Thyroid gland (tissue), 4 donors: ENCODE measurements around the gene NCBP3. TPM values are rescaled to one million over a fixed set of nuclear protein-coding genes. Genes with fewer than 3 reads are reported as not detected.

ENCODE experiments used
- DNase-seq, 2 donors: peaks; one replicate each; pipeline ENCODE4 v3.0.0-alpha.2; 2019
- H3K27ac ChIP-seq, 3 donors: fragments of 200-600 bp; sonication (generic); 1 replicate in 2 of 3; 2 replicates in 1 of 3; pipeline ENCODE4 v1.5.1; 2016 to 2019; ENCODE audit warnings: mild to moderate bottlenecking in 1 of 3, moderate library complexity in 1 of 3
- H3K27me3 ChIP-seq: fragments of 200-600 bp; sonication (generic); one replicate; pipeline ENCODE4 v1.5.1; 2019
- H3K36me3 ChIP-seq, 2 donors: fragments of 200-600 bp; sonication (generic); one replicate each; pipeline ENCODE4 v1.5.1; 2016 to 2019
- H3K4me1 ChIP-seq, 2 donors: fragments of 200-600 bp; sonication (generic); one replicate each; pipeline ENCODE4 v1.5.1; 2017 to 2019
- H3K4me3 ChIP-seq, 3 donors: fragments of 200-600 bp; sonication (generic); replicated peaks in 1 of 3; 1 replicate in 2 of 3; 2 replicates in 1 of 3; pipeline ENCODE4 v1.5.1; 2016; ENCODE audit warnings: mild to moderate bottlenecking in 1 of 3
- H3K9me3 ChIP-seq: fragments of 200-600 bp; sonication (generic); one replicate; pipeline ENCODE4 v1.5.1; 2017
- POLR2A ChIP-seq, 2 donors: fragments of 450-650 bp; IDR thresholded peaks; one replicate each; pipeline ENCODE4 v1.6.1; 2017; ENCODE audit warnings: antibody characterized with exemption in 2 of 2, mild to moderate bottlenecking in 2 of 2, moderate library complexity in 1 of 2
- WGBS, 2 donors: methylation state at CpG; one replicate each; pipeline ENCODE4 v1.1.5; 2017; 5-methylcytosine and 5-hydroxymethylcytosine counted together
- intact Hi-C: fragments of 100-400 bp; cut with DNase I; formaldehyde crosslinking; loops from one replicate; pipeline ENCODE4 v1.15.1; 2023
- total RNA-seq, 4 donors: library from RNA; depleted of rRNA; stranded (reverse); fragments of >200 nt; gene quantifications; one replicate each; pipeline ENCODE4 v1.2.3, GENCODE V29; 2016
- TF ChIP-seq, protein P1 (sequence below), 6 experiments: fragments of 200-600 bp in 3 of 6; fragments of 450-650 bp in 3 of 6; sonication (generic) in 3 of 6; IDR thresholded peaks; one replicate each; pipeline ENCODE4 v1.5.1; 2016 to 2019; ENCODE audit warnings: antibody characterized with exemption in 6 of 6, mild to moderate bottlenecking in 2 of 6, inconsistent platforms in 1 of 6, moderate library complexity in 1 of 6

Gene NCBP3
- total RNA-seq, 4 donors from 2014 or later, result 28.4 to 265 (median 36.1) TPM

- H3K4me1 ChIP-seq, result peaks cover 40 to 71% of the 10 kb centered on the region in 2 donors
- WGBS, 2 donors, result 67 to 87% methylated on average over 11 to 13 of the region's 17 CpGs
- peaks cover 0 to 3% of the 10 kb centered on the region in 2 donors for H3K36me3 ChIP-seq
- no peaks in the 10 kb centered on the region for H3K27me3 ChIP-seq
- DNase-seq, result no peak
- H3K4me3 ChIP-seq, result no peak overlapping the region
- intact Hi-C loops, result no loop called here
- no peaks in the 10 kb centered on the region for H3K9me3 ChIP-seq
- H3K27ac ChIP-seq, result peak overlapping the region; percentile 30 to 78 (median 51)
- TF ChIP-seq, protein P1, sequence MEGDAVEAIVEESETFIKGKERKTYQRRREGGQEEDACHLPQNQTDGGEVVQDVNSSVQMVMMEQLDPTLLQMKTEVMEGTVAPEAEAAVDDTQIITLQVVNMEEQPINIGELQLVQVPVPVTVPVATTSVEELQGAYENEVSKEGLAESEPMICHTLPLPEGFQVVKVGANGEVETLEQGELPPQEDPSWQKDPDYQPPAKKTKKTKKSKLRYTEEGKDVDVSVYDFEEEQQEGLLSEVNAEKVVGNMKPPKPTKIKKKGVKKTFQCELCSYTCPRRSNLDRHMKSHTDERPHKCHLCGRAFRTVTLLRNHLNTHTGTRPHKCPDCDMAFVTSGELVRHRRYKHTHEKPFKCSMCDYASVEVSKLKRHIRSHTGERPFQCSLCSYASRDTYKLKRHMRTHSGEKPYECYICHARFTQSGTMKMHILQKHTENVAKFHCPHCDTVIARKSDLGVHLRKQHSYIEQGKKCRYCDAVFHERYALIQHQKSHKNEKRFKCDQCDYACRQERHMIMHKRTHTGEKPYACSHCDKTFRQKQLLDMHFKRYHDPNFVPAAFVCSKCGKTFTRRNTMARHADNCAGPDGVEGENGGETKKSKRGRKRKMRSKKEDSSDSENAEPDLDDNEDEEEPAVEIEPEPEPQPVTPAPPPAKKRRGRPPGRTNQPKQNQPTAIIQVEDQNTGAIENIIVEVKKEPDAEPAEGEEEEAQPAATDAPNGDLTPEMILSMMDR (IDR thresholded peaks at IDR 0.05), result no peak
- TF ChIP-seq POLR2A (IDR thresholded peaks at IDR 0.05), result no peak
Observed at GRCh38 chr17:3889325-3890012, 43.4 kb upstream of the NCBP3 start.

- Histone ChIP-seq H3K27ac (peak overlapping the region; percentile 62 to 79 (median 78)), H3K4me3 (no peak overlapping the region), H3K27me3 (no peaks in the 10 kb centered on the region), H3K4me1 (peaks cover 31 to 62% of the 10 kb centered on the region in 2 donors), H3K36me3 (peaks cover 0 to 7% of the 10 kb centered on the region in 2 donors), H3K9me3 (no peaks in the 10 kb centered on the region)
- 76 to 81% methylated on average over 27 to 38 of the region's 50 CpGs for WGBS, 2 donors
- intact Hi-C loops, result no loop called here
- peak; percentile 34 to 38 for DNase-seq
- TF ChIP-seq, protein P1 (IDR thresholded peaks at IDR 0.05), result no peak
- TF ChIP-seq POLR2A (IDR thresholded peaks at IDR 0.05), result no peak
Observed at GRCh38 chr17:3888343-3889171, 42.5 kb upstream of the NCBP3 start.

- no peak for DNase-seq
- peaks cover 27 to 59% of the 10 kb centered on the region in 2 donors for H3K4me1 ChIP-seq
- H3K27me3 ChIP-seq, result no peaks in the 10 kb centered on the region
- peaks cover 0 to 7% of the 10 kb centered on the region in 2 donors for H3K36me3 ChIP-seq
- WGBS, 2 donors, result 70 to 77% methylated on average over 9 of the region's 9 CpGs
- TF ChIP-seq POLR2A (IDR thresholded peaks at IDR 0.05), result no peak
- TF ChIP-seq, protein P1 (IDR thresholded peaks at IDR 0.05), result no peak
- no peaks in the 10 kb centered on the region for H3K9me3 ChIP-seq
- intact Hi-C loops, result no loop called here
- H3K27ac ChIP-seq, result peak overlapping the region; percentile 62 to 79 (median 78)
- no peak overlapping the region for H3K4me3 ChIP-seq
Observed at GRCh38 chr17:3887804-3888203, 41.8 kb upstream of the NCBP3 start.

DNA sequence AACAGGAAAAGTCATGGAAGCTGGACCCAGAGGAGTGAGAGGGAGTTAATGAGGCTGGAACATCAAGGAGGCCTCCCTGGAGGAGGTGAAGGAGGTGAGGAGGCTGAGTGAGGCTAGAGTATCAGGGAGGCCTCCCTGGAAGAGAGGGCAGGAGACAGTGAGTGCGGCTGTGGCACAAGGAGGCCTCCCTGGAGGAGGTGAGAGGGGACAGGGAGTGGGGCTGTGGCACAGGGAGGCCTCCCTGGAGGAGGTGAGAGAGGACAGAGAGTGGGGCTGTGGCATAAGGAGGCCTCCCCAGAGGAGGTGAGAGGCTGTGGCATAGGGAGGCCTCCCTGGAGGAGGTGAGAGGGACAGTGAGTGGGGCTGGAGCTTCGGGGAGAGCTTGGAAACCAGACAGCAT is 41.3 kb upstream of the NCBP3 start:
- 75 to 83% methylated on average over 2 of the region's 2 CpGs for WGBS, 2 donors
- intact Hi-C loops, result no loop called here
- TF ChIP-seq, protein P1 (IDR thresholded peaks at IDR 0.05), result no peak
- no peak for TF ChIP-seq POLR2A (IDR thresholded peaks at IDR 0.05)
- DNase-seq, result no peak
- Histone ChIP-seq H3K4me3 (no peak overlapping the region), H3K9me3 (no peaks in the 10 kb centered on the region), H3K4me1 (peaks cover 27 to 63% of the 10 kb centered on the region in 2 donors), H3K36me3 (peaks cover 0 to 7% of the 10 kb centered on the region in 2 donors), H3K27me3 (no peaks in the 10 kb centered on the region), H3K27ac (peak overlapping the region; percentile 47 to 79 (median 78))
